ENCODE data around the gene CSTA.

DNA sequence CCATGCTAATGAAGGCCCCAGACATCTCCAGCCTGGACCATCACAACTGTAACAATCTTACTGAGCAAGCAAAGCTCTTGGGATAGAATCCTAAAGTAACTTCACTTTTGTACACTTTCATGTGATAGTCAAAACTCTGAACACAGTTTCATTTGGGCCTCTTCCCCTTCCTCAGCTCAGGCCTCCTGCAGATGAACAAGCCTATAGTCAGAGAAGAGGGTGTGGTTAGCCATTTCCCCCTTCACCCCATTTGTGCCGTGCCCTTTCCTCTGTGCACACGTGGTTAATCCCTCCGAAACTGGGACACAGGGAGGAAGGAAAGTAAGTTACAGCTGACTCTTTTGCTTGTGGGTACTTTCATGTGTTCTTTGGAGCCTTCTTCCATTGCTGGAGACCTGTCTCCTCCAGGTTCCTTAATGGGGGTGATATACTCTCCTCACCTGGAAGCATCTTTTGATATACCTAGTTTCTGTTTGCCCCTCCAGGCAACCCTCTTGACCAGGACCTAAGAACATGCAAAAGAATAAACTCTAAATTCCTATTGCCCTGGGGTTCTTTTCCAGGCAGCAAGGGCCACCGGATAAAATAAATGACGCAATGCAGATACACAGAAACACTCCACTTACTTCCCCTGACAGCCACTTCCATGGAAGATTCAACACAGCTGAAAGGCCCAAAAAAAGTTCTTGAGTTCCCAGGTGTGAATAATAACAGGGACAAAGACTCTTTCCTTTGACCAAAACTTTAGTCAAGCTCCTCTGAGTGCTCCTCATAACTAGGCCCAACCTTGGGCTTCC, 29.6 kb upstream of the CSTA start:
- no peak for TF ChIP-seq EZH2 (IDR thresholded peaks at IDR 0.05; ENCODE audit: low read length, unreplicated experiment)
- TF ChIP-seq, protein P1, sequence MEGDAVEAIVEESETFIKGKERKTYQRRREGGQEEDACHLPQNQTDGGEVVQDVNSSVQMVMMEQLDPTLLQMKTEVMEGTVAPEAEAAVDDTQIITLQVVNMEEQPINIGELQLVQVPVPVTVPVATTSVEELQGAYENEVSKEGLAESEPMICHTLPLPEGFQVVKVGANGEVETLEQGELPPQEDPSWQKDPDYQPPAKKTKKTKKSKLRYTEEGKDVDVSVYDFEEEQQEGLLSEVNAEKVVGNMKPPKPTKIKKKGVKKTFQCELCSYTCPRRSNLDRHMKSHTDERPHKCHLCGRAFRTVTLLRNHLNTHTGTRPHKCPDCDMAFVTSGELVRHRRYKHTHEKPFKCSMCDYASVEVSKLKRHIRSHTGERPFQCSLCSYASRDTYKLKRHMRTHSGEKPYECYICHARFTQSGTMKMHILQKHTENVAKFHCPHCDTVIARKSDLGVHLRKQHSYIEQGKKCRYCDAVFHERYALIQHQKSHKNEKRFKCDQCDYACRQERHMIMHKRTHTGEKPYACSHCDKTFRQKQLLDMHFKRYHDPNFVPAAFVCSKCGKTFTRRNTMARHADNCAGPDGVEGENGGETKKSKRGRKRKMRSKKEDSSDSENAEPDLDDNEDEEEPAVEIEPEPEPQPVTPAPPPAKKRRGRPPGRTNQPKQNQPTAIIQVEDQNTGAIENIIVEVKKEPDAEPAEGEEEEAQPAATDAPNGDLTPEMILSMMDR (conservative IDR thresholded peaks at IDR 0.05; ENCODE audit: low read depth, low read length) = no peak

Measured in PC-3 (cell line).